HUES48 (cell line): ENCODE data around the gene TMPRSS9.
"Not testable (repeated sequence)": the region's sequence is repeated elsewhere in the genome, so short reads cannot be mapped to it uniquely, and the experiment has no call there.

ENCODE experiments used
- H3K27ac ChIP-seq: one replicate; pipeline ENCODE4 v1.7.0; 2013; ENCODE audit warnings: low read depth, low read length, inconsistent platforms
- H3K27me3 ChIP-seq: 2 replicates; pipeline ENCODE4 v1.6.1; 2013; ENCODE audit warnings: mild to moderate bottlenecking, low read length; ENCODE audit not compliant: control insufficient read depth, insufficient read depth
- H3K36me3 ChIP-seq: 2 replicates; pipeline ENCODE4 v1.6.1; 2013; ENCODE audit warnings: low read length; ENCODE audit not compliant: control insufficient read depth, insufficient read depth
- H3K4me1 ChIP-seq: 2 replicates; pipeline ENCODE4 v1.6.1; 2013; ENCODE audit warnings: mild to moderate bottlenecking, low read length; ENCODE audit not compliant: control insufficient read depth, insufficient read depth
- H3K4me3 ChIP-seq: 2 replicates; pipeline ENCODE4 v1.5.1; 2013; ENCODE audit warnings: mild to moderate bottlenecking, low read depth, low read length
- H3K9ac ChIP-seq: 2 replicates; pipeline ENCODE4 v1.6.1; 2013; ENCODE audit warnings: mild to moderate bottlenecking, low read depth, low read length, moderate library complexity
- H3K9me3 ChIP-seq: 2 replicates; pipeline ENCODE4 v1.6.1; 2013; ENCODE audit warnings: low read length; ENCODE audit not compliant: control insufficient read depth, insufficient read depth

TMPRSS9 gene

GRCh38 chr19:2343289-2343982, 16.6 kb upstream of the TMPRSS9 start:
- H3K9me3 ChIP-seq, result no peaks in the 10 kb centered on the region
- no peak overlapping the region for H3K4me3 ChIP-seq
- no peak overlapping the region for H3K27ac ChIP-seq
- no peak overlapping the region for H3K9ac ChIP-seq
- no peaks in the 10 kb centered on the region for H3K27me3 ChIP-seq
- no peaks in the 10 kb centered on the region for H3K4me1 ChIP-seq
- H3K36me3 ChIP-seq, result peaks cover 38% of the 10 kb centered on the region

- no peak overlapping the region for H3K27ac ChIP-seq
- H3K27me3 ChIP-seq, result no peaks in the 10 kb centered on the region
- H3K9me3 ChIP-seq, result no peaks in the 10 kb centered on the region
- no peaks in the 10 kb centered on the region for H3K4me1 ChIP-seq
- no peak overlapping the region for H3K4me3 ChIP-seq
- no peak overlapping the region for H3K9ac ChIP-seq
- H3K36me3 ChIP-seq, result peaks cover 32% of the 10 kb centered on the region
Observed at GRCh38 chr19:2344381-2344870, 15.6 kb upstream of the TMPRSS9 start.

GRCh38 chr19:2345076-2345475, 15.0 kb upstream of the TMPRSS9 start:
- no peak overlapping the region for H3K27ac ChIP-seq
- H3K9ac ChIP-seq, result no peak overlapping the region
- H3K9me3 ChIP-seq, result no peaks in the 10 kb centered on the region
- no peak overlapping the region for H3K4me3 ChIP-seq
- peaks cover 28% of the 10 kb centered on the region for H3K36me3 ChIP-seq
- no peaks in the 10 kb centered on the region for H3K4me1 ChIP-seq
- H3K27me3 ChIP-seq, result no peaks in the 10 kb centered on the region

GRCh38 chr19:2345794-2346663, 14.0 kb upstream of the TMPRSS9 start:
- Histone ChIP-seq H3K9ac (no peak overlapping the region), H3K4me1 (no peaks in the 10 kb centered on the region), H3K27me3 (no peaks in the 10 kb centered on the region), H3K9me3 (no peaks in the 10 kb centered on the region), H3K4me3 (no peak overlapping the region), H3K27ac (no peak overlapping the region), H3K36me3 (peaks cover 19% of the 10 kb centered on the region)

- H3K4me3 ChIP-seq, H3K27ac ChIP-seq, H3K4me1 ChIP-seq, H3K36me3 ChIP-seq, H3K9me3 ChIP-seq, H3K27me3 ChIP-seq, H3K9ac ChIP-seq: not testable (repeated sequence)
Observed at GRCh38 chr19:2349818-2350217, 10.2 kb upstream of the TMPRSS9 start.

- Histone ChIP-seq H3K9ac (no peak overlapping the region), H3K27ac (no peak overlapping the region), H3K9me3 (no peaks in the 10 kb centered on the region), H3K4me1 (no peaks in the 10 kb centered on the region), H3K4me3 (no peak overlapping the region), H3K27me3 (no peaks in the 10 kb centered on the region), H3K36me3 (peaks cover 8% of the 10 kb centered on the region; the same call in 1 of the 2 replicates)
Observed at GRCh38 chr19:2350656-2351055, 9.4 kb upstream of the TMPRSS9 start.

GRCh38 chr19:2351591-2351990, 8.5 kb upstream of the TMPRSS9 start:
- Histone ChIP-seq H3K4me3 (no peak overlapping the region), H3K9me3 (no peaks in the 10 kb centered on the region), H3K9ac (no peak overlapping the region), H3K27ac (no peak overlapping the region), H3K4me1 (no peaks in the 10 kb centered on the region), H3K36me3 (peaks cover 8% of the 10 kb centered on the region; the same call in 1 of the 2 replicates), H3K27me3 (no peaks in the 10 kb centered on the region)

GRCh38 chr19:2352121-2352520, 7.9 kb upstream of the TMPRSS9 start:
- no peak overlapping the region for H3K4me3 ChIP-seq
- no peak overlapping the region for H3K27ac ChIP-seq
- no peaks in the 10 kb centered on the region for H3K4me1 ChIP-seq
- peaks cover 5% of the 10 kb centered on the region; the same call in 1 of the 2 replicates for H3K36me3 ChIP-seq
- no peak overlapping the region for H3K9ac ChIP-seq
- H3K9me3 ChIP-seq, result no peaks in the 10 kb centered on the region
- no peaks in the 10 kb centered on the region for H3K27me3 ChIP-seq

GRCh38 chr19:2353159-2353886, 6.7 kb upstream of the TMPRSS9 start:
- no peaks in the 10 kb centered on the region for H3K4me1 ChIP-seq

GRCh38 chr19:2353887-2354592, 6.0 kb upstream of the TMPRSS9 start:
- H3K4me1 ChIP-seq, result no peaks in the 10 kb centered on the region
- no peaks in the 10 kb centered on the region for H3K27me3 ChIP-seq
- no peak overlapping the region for H3K4me3 ChIP-seq
- no peaks in the 10 kb centered on the region for H3K9me3 ChIP-seq
- no peak overlapping the region for H3K9ac ChIP-seq
- H3K27ac ChIP-seq, result no peak overlapping the region
- peaks cover 5% of the 10 kb centered on the region; the same call in 1 of the 2 replicates for H3K36me3 ChIP-seq

More at GRCh38 chr19:2353159-2353886, 6.7 kb upstream of the TMPRSS9 start:
- H3K9me3 ChIP-seq, result no peaks in the 10 kb centered on the region
- H3K36me3 ChIP-seq, result peaks cover 5% of the 10 kb centered on the region; the same call in 1 of the 2 replicates
- no peaks in the 10 kb centered on the region for H3K27me3 ChIP-seq
- H3K9ac ChIP-seq, result no peak overlapping the region
- H3K4me3 ChIP-seq, result no peak overlapping the region
- no peak overlapping the region for H3K27ac ChIP-seq
